ENCODE measurements around the gene TPM4. TPM values are rescaled to one million over a fixed set of nuclear protein-coding genes. Genes with fewer than 3 reads are reported as not detected.

Gene TPM4
- total and polyA plus RNA-seq, 2 of the 13 experiments (the other 11 are each of a cell fraction or from before 2014, with no cell fraction given), result 180 to 188 TPM

- TF ChIP-seq MAFK (conservative IDR thresholded peaks at IDR 0.05 in 1 of 2, IDR thresholded peaks at IDR 0.05 in 1 of 2; ENCODE audit: low read length in 2 of 2), result no peak
- TF ChIP-seq CEBPB (IDR thresholded peaks at IDR 0.05; ENCODE audit: borderline replicate concordance, low read depth, low read length), result no peak
- TF ChIP-seq ZNF75D (CRISPR knock-in tag; IDR thresholded peaks at IDR 0.05; ENCODE audit: borderline replicate concordance), result no peak
- TF ChIP-seq TMF1 (CRISPR knock-in tag; IDR thresholded peaks at IDR 0.05; ENCODE audit: low read depth), result no peak
- TF ChIP-seq MEF2D (CRISPR knock-in tag; IDR thresholded peaks at IDR 0.05), result no peak
- TF ChIP-seq SIX1 (CRISPR knock-in tag; IDR thresholded peaks at IDR 0.05; ENCODE audit: borderline replicate concordance), result no peak
- TF ChIP-seq ZNF205 (CRISPR knock-in tag; IDR thresholded peaks at IDR 0.05), result no peak
- TF ChIP-seq THAP11 (CRISPR knock-in tag; IDR thresholded peaks at IDR 0.05), result no peak
- TF ChIP-seq ZNF12 (CRISPR knock-in tag; IDR thresholded peaks at IDR 0.05), result no peak
- TF ChIP-seq ZNF878 (CRISPR knock-in tag; IDR thresholded peaks at IDR 0.05), result no peak
- TF ChIP-seq ZNF800 (CRISPR knock-in tag; IDR thresholded peaks at IDR 0.05), result no peak
- no peak for TF ChIP-seq ZNF207 (IDR thresholded peaks at IDR 0.05; ENCODE audit: borderline replicate concordance)
- TF ChIP-seq HMGA1 (CRISPR knock-in tag; conservative IDR thresholded peaks at IDR 0.05), result no peak
- no peak for TF ChIP-seq ATF7 (IDR thresholded peaks at IDR 0.05)
- TF ChIP-seq ATF7 (CRISPR knock-in tag; IDR thresholded peaks at IDR 0.05), result no peak
- no peak for TF ChIP-seq ZNF652 (CRISPR knock-in tag; IDR thresholded peaks at IDR 0.05; ENCODE audit: borderline replicate concordance, low read depth)
- no peak for TF ChIP-seq MXD3 (CRISPR knock-in tag; IDR thresholded peaks at IDR 0.05)
- peak; percentile 92 for TF ChIP-seq KDM1A (CRISPR knock-in tag; IDR thresholded peaks at IDR 0.05)
- TF ChIP-seq ZFP82 (CRISPR knock-in tag; IDR thresholded peaks at IDR 0.05; ENCODE audit: borderline replicate concordance), result no peak
- no peak for TF ChIP-seq NR2F6 (IDR thresholded peaks at IDR 0.05)
- TF ChIP-seq NR2F6 (CRISPR knock-in tag; IDR thresholded peaks at IDR 0.05), result peak; percentile 47; the same call in 1 of the 2 replicates
- TF ChIP-seq THAP9 (CRISPR knock-in tag; IDR thresholded peaks at IDR 0.05; ENCODE audit: borderline replicate concordance), result no peak
- peak; percentile 18; the same call in 1 of the 2 replicates for TF ChIP-seq ZNF580 (CRISPR knock-in tag; IDR thresholded peaks at IDR 0.05; ENCODE audit: borderline replicate concordance, low read depth)
- no peak for TF ChIP-seq BRF2 (CRISPR knock-in tag; IDR thresholded peaks at IDR 0.05)
- TF ChIP-seq E2F2 (CRISPR knock-in tag; IDR thresholded peaks at IDR 0.05; ENCODE audit: borderline replicate concordance), result no peak
- TF ChIP-seq HDAC1 (CRISPR knock-in tag; IDR thresholded peaks at IDR 0.05), result no peak
Observed at GRCh38 chr19:16141043-16141442, 64.7 kb downstream of the TPM4 start (continued).

Measured in HepG2 (cell line).